GM23338 (cell line): Measurements from ENCODE around the gene GMEB2. TPM values are rescaled to one million over a fixed set of nuclear protein-coding genes. Genes with fewer than 3 reads are reported as not detected.

Source experiments
- ATAC-seq: fragments of 200-7000 bp; cut with Tn5 transposase; 3 replicates; pipeline ENCODE4 v1.9.1; 2020
- DNase-seq: peaks from one replicate; pipeline ENCODE4 v3.0.0-alpha.2; 2015; ENCODE audit warnings: low spot score
- H2AFZ ChIP-seq: fragments of 200-600 bp; sonication (generic); 2 replicates; pipeline ENCODE4 v1.8.0; 2016; ENCODE audit warnings: antibody characterized with exemption, mild to moderate bottlenecking, moderate library complexity
- H3F3A ChIP-seq: fragments of 200-600 bp; sonication (generic); replicated peaks from 2 replicates; pipeline ENCODE4 v1.8.0; 2017; ENCODE audit warnings: antibody characterized with exemption, mixed run types, low read depth
- H3K27ac ChIP-seq: fragments of 200-600 bp; sonication (generic); 2 replicates; pipeline ENCODE4 v1.6.1; 2016; ENCODE audit warnings: low read depth
- H3K27me3 ChIP-seq: fragments of 200-600 bp; sonication (generic); 2 replicates; pipeline ENCODE4 v1.8.0; 2016; ENCODE audit warnings: mild to moderate bottlenecking, mixed run types, moderate library complexity; ENCODE audit not compliant: insufficient read depth
- H3K36me3 ChIP-seq: fragments of 200-600 bp; sonication (generic); 2 replicates; pipeline ENCODE4 v1.8.0; 2016; ENCODE audit warnings: mild to moderate bottlenecking; ENCODE audit not compliant: insufficient read depth
- H3K4me1 ChIP-seq: fragments of 200-600 bp; sonication (generic); 2 replicates; pipeline ENCODE4 v1.8.0; 2016; ENCODE audit warnings: mild to moderate bottlenecking, moderate library complexity; ENCODE audit not compliant: insufficient read depth
- H3K4me2 ChIP-seq: fragments of 200-600 bp; sonication (generic); 2 replicates; pipeline ENCODE4 v1.7.1; 2017; ENCODE audit warnings: mixed run types
- H3K4me3 ChIP-seq: fragments of 200-600 bp; sonication (generic); 2 replicates; pipeline ENCODE4 v1.6.1; 2016; ENCODE audit warnings: mixed run types
- H3K79me2 ChIP-seq: fragments of 200-600 bp; sonication (generic); replicated peaks from 2 replicates; pipeline ENCODE4 v1.8.0; 2017; ENCODE audit warnings: mild to moderate bottlenecking; ENCODE audit not compliant: insufficient read depth
- H3K9me2 ChIP-seq: fragments of 200-600 bp; sonication (generic); 2 replicates; pipeline ENCODE4 v1.8.0; 2017; ENCODE audit not compliant: insufficient read depth
- H4K20me1 ChIP-seq: fragments of 200-600 bp; sonication (generic); replicated peaks from 2 replicates; pipeline ENCODE4 v1.8.0; 2017; ENCODE audit warnings: mild to moderate bottlenecking; ENCODE audit not compliant: insufficient read depth
- H3K27ac Mint-ChIP-seq: 2 replicates; pipeline ENCODE4 v1.8.0; 2020; ENCODE audit warnings: inconsistent platforms, mild to moderate bottlenecking, moderate library complexity, mixed read lengths
- H3K27me3 Mint-ChIP-seq: 3 replicates; pipeline ENCODE4 v1.8.0; 2022; ENCODE audit warnings: low read depth, mild to moderate bottlenecking, moderate library complexity, mixed read lengths, inconsistent platforms; ENCODE audit not compliant: insufficient read depth, poor library complexity
- H3K36me3 Mint-ChIP-seq: 3 replicates; pipeline ENCODE4 v1.8.0; 2021; ENCODE audit warnings: low read depth, mild to moderate bottlenecking, inconsistent platforms, moderate library complexity, mixed read lengths
- H3K4me1 Mint-ChIP-seq: 3 replicates; pipeline ENCODE4 v1.8.0; 2020; ENCODE audit warnings: mild to moderate bottlenecking, inconsistent platforms, mixed read lengths
- H3K4me3 Mint-ChIP-seq: 3 replicates; pipeline ENCODE4 v1.8.0; 2021; ENCODE audit warnings: moderate library complexity, mild to moderate bottlenecking, inconsistent platforms, mixed read lengths
- H3K9me3 Mint-ChIP-seq: 3 replicates; pipeline ENCODE4 v1.8.0; 2020; ENCODE audit warnings: moderate library complexity, mild to moderate bottlenecking, inconsistent platforms, mixed read lengths
- CREB1 ChIP-seq: fragments of 250-450 bp; sonication (Bioruptor Pico); IDR thresholded peaks from 2 replicates; pipeline ENCODE4 v1.5.0; 2020; ENCODE audit warnings: low read depth, mild to moderate bottlenecking, moderate library complexity
- CTCF ChIP-seq, 2 experiments: fragments of 200-600 bp in 1 of 2; sonication (generic) in 1 of 2; conservative IDR thresholded peaks; 2 replicates each; pipeline versions ENCODE4 v1.5.1 to v1.6.1; 2016 to 2017; ENCODE audit warnings: antibody characterized with exemption in 2 of 2, low read depth in 2 of 2, mild to moderate bottlenecking in 2 of 2, moderate library complexity in 1 of 2
- EZH2phosphoT487 ChIP-seq: fragments of 200-600 bp; sonication (generic); IDR thresholded peaks from one replicate; pipeline ENCODE4 v1.8.1; 2018; ENCODE audit warnings: antibody characterized with exemption; ENCODE audit not compliant: unreplicated experiment
- JUNB ChIP-seq: IDR thresholded peaks from one replicate; pipeline ENCODE4 v1.6.1; 2016; ENCODE audit warnings: antibody characterized with exemption; ENCODE audit not compliant: unreplicated experiment
- NANOG ChIP-seq: IDR thresholded peaks from 2 replicates; pipeline ENCODE4 v1.6.1; 2016; ENCODE audit warnings: antibody characterized with exemption, borderline replicate concordance
- POLR2AphosphoS5 ChIP-seq: IDR thresholded peaks from 2 replicates; pipeline ENCODE4 v1.6.1; 2016; ENCODE audit warnings: antibody characterized with exemption, low read depth
- REST ChIP-seq: IDR thresholded peaks from one replicate; pipeline ENCODE4 v1.6.1; 2018; ENCODE audit warnings: antibody characterized with exemption; ENCODE audit not compliant: unreplicated experiment
- ZNF114 ChIP-seq: fragments of 250-450 bp; sonication (Bioruptor Pico); IDR thresholded peaks from 2 replicates; pipeline ENCODE4 v1.5.0; 2020; ENCODE audit warnings: mild to moderate bottlenecking, moderate library complexity
- ZNF331 ChIP-seq: fragments of 250-450 bp; sonication (Bioruptor Pico); IDR thresholded peaks from 2 replicates; pipeline ENCODE4 v1.5.0; 2020; ENCODE audit warnings: low read depth, mild to moderate bottlenecking, moderate library complexity
- polyA plus RNA-seq: library from polyadenylated mRNA; unstranded; fragments of >200 nt; fragmentation: Nextera tagmentation; extraction: Ambion mirVana; gene quantifications from 2 replicates; pipeline ENCODE4 v1.2.1, GENCODE V29; 2016
- total RNA-seq: library from RNA; depleted of rRNA; stranded (reverse); fragments of >200 nt; shearing (Covaris generic); gene quantifications from 2 replicates; pipeline ENCODE4 v1.2.3, GENCODE V29; 2014
- TF ChIP-seq, protein P1 (sequence below): fragments of 250-450 bp; sonication (Bioruptor Pico); IDR thresholded peaks from 2 replicates; pipeline ENCODE4 v1.5.0; 2020; ENCODE audit warnings: mild to moderate bottlenecking, moderate library complexity

GMEB2 gene
- total and polyA plus RNA-seq, 2 experiments from 2014 or later: 4.4 to 20.6 TPM

GRCh38 chr20:63591786-63592355 lies 35.0 kb downstream of the GMEB2 start:
- Mint-ChIP-seq H3K36me3 (peaks cover 18% of the 10 kb centered on the region), H3K4me1 (no peaks in the 10 kb centered on the region), H3K27ac (no peak overlapping the region), H3K27me3 (peaks cover 3% of the 10 kb centered on the region), H3K4me3 (no peak overlapping the region), H3K9me3 (no peaks in the 10 kb centered on the region)
- Histone ChIP-seq H3K79me2 (no peaks in the 10 kb centered on the region), H4K20me1 (no peaks in the 10 kb centered on the region), H2AFZ (no peak overlapping the region), H3K27ac (no peak overlapping the region), H3K4me2 (no peak overlapping the region), H3F3A (0 out of 2 replicates have a peak, but pooled peaks cover 2% of the 10 kb centered on the region), H3K36me3 (no peaks in the 10 kb centered on the region), H3K9me2 (no peaks in the 10 kb centered on the region), H3K4me1 (no peaks in the 10 kb centered on the region), H3K27me3 (no peaks in the 10 kb centered on the region), H3K4me3 (no peak overlapping the region)
- ATAC-seq (no peak), DNase-seq (no peak)
- TF ChIP-seq, protein P1, sequence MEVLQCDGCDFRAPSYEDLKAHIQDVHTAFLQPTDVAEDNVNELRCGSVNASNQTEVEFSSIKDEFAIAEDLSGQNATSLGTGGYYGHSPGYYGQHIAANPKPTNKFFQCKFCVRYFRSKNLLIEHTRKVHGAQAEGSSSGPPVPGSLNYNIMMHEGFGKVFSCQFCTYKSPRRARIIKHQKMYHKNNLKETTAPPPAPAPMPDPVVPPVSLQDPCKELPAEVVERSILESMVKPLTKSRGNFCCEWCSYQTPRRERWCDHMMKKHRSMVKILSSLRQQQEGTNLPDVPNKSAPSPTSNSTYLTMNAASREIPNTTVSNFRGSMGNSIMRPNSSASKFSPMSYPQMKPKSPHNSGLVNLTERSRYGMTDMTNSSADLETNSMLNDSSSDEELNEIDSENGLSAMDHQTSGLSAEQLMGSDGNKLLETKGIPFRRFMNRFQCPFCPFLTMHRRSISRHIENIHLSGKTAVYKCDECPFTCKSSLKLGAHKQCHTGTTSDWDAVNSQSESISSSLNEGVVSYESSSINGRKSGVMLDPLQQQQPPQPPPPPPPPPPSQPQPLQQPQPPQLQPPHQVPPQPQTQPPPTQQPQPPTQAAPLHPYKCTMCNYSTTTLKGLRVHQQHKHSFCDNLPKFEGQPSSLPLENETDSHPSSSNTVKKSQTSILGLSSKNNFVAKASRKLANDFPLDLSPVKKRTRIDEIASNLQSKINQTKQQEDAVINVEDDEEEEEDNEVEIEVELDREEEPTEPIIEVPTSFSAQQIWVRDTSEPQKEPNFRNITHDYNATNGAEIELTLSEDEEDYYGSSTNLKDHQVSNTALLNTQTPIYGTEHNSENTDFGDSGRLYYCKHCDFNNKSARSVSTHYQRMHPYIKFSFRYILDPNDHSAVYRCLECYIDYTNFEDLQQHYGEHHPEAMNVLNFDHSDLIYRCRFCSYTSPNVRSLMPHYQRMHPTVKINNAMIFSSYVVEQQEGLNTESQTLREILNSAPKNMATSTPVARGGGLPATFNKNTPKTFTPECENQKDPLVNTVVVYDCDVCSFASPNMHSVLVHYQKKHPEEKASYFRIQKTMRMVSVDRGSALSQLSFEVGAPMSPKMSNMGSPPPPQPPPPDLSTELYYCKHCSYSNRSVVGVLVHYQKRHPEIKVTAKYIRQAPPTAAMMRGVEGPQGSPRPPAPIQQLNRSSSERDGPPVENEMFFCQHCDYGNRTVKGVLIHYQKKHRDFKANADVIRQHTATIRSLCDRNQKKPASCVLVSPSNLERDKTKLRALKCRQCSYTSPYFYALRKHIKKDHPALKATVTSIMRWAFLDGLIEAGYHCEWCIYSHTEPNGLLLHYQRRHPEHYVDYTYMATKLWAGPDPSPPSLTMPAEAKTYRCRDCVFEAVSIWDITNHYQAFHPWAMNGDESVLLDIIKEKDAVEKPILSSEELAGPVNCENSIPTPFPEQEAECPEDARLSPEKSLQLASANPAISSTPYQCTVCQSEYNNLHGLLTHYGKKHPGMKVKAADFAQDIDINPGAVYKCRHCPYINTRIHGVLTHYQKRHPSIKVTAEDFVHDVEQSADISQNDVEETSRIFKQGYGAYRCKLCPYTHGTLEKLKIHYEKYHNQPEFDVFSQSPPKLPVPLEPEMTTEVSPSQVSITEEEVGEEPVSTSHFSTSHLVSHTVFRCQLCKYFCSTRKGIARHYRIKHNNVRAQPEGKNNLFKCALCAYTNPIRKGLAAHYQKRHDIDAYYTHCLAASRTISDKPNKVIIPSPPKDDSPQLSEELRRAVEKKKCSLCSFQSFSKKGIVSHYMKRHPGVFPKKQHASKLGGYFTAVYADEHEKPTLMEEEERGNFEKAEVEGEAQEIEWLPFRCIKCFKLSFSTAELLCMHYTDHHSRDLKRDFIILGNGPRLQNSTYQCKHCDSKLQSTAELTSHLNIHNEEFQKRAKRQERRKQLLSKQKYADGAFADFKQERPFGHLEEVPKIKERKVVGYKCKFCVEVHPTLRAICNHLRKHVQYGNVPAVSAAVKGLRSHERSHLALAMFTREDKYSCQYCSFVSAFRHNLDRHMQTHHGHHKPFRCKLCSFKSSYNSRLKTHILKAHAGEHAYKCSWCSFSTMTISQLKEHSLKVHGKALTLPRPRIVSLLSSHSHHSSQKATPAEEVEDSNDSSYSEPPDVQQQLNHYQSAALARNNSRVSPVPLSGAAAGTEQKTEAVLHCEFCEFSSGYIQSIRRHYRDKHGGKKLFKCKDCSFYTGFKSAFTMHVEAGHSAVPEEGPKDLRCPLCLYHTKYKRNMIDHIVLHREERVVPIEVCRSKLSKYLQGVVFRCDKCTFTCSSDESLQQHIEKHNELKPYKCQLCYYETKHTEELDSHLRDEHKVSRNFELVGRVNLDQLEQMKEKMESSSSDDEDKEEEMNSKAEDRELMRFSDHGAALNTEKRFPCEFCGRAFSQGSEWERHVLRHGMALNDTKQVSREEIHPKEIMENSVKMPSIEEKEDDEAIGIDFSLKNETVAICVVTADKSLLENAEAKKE (CRISPR knock-in tag): no peak
- TF ChIP-seq JUNB (no peak), ZNF114 (CRISPR knock-in tag) (no peak)

DNA sequence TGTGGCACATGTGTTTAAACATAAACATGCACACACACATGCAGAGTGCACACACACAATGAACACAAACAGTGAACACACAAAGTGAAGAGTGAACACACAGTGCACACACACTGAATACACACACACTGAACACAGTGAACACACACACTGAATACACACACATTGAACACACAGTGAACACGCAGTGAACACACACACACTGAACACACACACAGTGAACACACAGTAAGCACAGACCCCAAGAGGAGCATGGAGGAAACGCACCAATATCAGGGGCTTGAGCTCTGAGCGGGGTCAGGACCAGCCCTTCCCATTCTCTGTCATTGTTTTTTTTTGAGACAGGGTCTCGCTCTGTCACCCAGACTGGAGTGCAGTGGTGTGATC lies 35.8 kb downstream of the GMEB2 start:
- H3K36me3 Mint-ChIP-seq: peaks cover 18% of the 10 kb centered on the region
- no peak overlapping the region for H3K4me3 Mint-ChIP-seq
- peaks cover 3% of the 10 kb centered on the region for H3K27me3 Mint-ChIP-seq
- no peak overlapping the region for H3K27ac ChIP-seq
- H3K9me3 Mint-ChIP-seq: no peaks in the 10 kb centered on the region
- H4K20me1 ChIP-seq: no peaks in the 10 kb centered on the region
- no peak overlapping the region; the same call in 1 of the 2 replicates for H3K27ac Mint-ChIP-seq
- TF ChIP-seq ZNF331 (CRISPR knock-in tag) (no peak), CREB1 (no peak), JUNB (no peak), POLR2AphosphoS5 (no peak), CTCF (conservative IDR thresholded peaks at IDR 0.05; ENCODE audit: low read depth in 2 of 2) (no peak), NANOG (no peak), ZNF114 (CRISPR knock-in tag) (no peak), EZH2phosphoT487 (no peak), REST (no peak)
- no peaks in the 10 kb centered on the region for H3K4me1 Mint-ChIP-seq
- no peaks in the 10 kb centered on the region for H3K27me3 ChIP-seq
- DNase-seq: no peak
- H3K4me2 ChIP-seq: no peak overlapping the region
- H3K4me1 ChIP-seq: no peaks in the 10 kb centered on the region
- no peaks in the 10 kb centered on the region for H3K36me3 ChIP-seq
- H2AFZ ChIP-seq: no peak overlapping the region
- 0 out of 2 replicates have a peak, but pooled peaks cover 2% of the 10 kb centered on the region for H3F3A ChIP-seq
- H3K79me2 ChIP-seq: no peaks in the 10 kb centered on the region
- no peak overlapping the region for H3K4me3 ChIP-seq
- no peaks in the 10 kb centered on the region for H3K9me2 ChIP-seq
- ATAC-seq: no peak
